IPS DF 6.9 (cell line): ENCODE data around the gene MRFAP1.

Experiments
- DNase-seq: peaks from one replicate; pipeline ENCODE4 v3.0.0-alpha.2; 2013; ENCODE audit warnings: low read depth, low spot score
- H3K27ac ChIP-seq: one replicate; pipeline ENCODE4 v1.5.1; 2013; ENCODE audit warnings: low read length, control low read depth
- H3K27me3 ChIP-seq: 2 replicates; pipeline ENCODE4 v1.6.1; 2013; ENCODE audit warnings: mild to moderate bottlenecking, low read length; ENCODE audit not compliant: control insufficient read depth, insufficient read depth
- H3K36me3 ChIP-seq: 2 replicates; pipeline ENCODE4 v1.6.1; 2013; ENCODE audit warnings: low read length; ENCODE audit not compliant: control insufficient read depth, insufficient read depth
- H3K4me1 ChIP-seq: 2 replicates; pipeline ENCODE4 v1.6.1; 2013; ENCODE audit warnings: low read length; ENCODE audit not compliant: control insufficient read depth, insufficient read depth
- H3K4me3 ChIP-seq: 2 replicates; pipeline ENCODE4 v1.5.1; 2013; ENCODE audit warnings: mild to moderate bottlenecking, low read length
- H3K9me3 ChIP-seq: 2 replicates; pipeline ENCODE4 v1.6.1; 2013; ENCODE audit warnings: low read length, inconsistent platforms; ENCODE audit not compliant: control insufficient read depth, insufficient read depth
- WGBS: extraction: QIAGEN DNeasy Blood & Tissue Kit; methylation state at CpG from one replicate; pipeline ENCODE4 v1.1.7; 2013; ENCODE audit warnings: mixed read lengths, missing lambda C conversion rate; ENCODE audit not compliant: insufficient read length, insufficient coverage; 5-methylcytosine and 5-hydroxymethylcytosine counted together

MRFAP1 gene

DNA sequence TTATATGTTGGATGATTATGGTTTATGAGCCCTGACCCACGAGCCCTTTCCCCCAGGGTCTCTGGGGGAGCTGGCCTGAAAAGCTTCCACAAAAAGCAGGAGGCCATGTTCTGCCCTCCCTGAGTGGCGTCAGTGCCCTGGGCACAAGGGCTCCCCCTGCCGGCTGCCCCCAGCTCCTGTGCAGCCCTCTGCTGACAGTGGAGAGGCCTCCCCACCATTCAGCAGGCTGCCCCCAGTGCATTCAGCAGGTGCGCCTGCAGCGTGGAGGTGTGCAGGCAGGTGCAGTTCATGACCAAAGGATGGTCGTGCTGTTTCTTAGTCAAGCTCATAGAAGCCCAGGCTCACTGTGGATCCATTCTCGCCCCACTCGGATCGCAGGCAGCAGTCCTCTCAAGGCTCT lies 40.7 kb downstream of the MRFAP1 start:
- Histone ChIP-seq H3K4me3 (no peak overlapping the region), H3K27me3 (no peaks in the 10 kb centered on the region), H3K4me1 (no peaks in the 10 kb centered on the region), H3K9me3 (no peaks in the 10 kb centered on the region), H3K27ac (no peak overlapping the region), H3K36me3 (no peaks in the 10 kb centered on the region)
- no CpG with 5 or more reads among the region's 9 CpGs for WGBS
- no peak for DNase-seq

DNA sequence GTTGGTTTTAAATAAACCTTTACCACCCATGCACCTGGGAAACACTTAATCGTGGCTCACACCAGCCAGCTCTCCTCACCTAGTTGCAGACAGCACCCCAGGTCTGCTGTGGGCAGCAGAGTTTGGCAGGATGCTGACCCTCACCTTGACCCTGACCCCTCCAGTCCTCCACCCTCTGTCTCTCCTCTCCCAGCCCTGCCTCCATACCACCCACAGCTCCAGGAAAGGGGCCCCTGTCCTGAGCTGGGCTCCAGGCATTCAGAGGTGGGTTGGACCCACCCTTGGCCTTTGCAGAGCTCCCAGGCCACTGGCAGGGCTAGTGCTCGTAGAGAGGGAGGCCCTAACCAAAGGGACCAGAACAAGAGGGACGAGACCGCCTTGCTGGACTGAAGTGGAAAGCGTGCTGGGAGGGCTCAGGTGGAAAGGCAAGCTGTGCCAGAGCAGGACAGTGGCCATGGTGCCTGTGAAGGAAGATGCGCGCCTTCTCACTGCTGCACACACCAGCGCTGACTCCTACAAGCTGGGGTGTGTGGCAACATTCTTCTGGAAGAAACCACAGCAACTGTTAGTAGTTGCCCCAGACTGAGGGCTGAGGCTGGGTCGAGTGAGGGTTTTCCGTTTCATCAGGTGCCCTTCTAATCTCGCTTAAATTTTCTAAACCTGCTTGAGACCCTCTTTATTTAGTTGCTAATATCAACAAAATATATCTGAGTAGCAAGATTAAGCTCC lies 42.5 kb downstream of the MRFAP1 start:
- no peak overlapping the region for H3K4me3 ChIP-seq
- no peak overlapping the region for H3K27ac ChIP-seq
- no peaks in the 10 kb centered on the region for H3K36me3 ChIP-seq
- no peaks in the 10 kb centered on the region for H3K9me3 ChIP-seq
- DNase-seq = no peak
- no peaks in the 10 kb centered on the region for H3K4me1 ChIP-seq
- no CpG with 5 or more reads among the region's 11 CpGs for WGBS
- no peaks in the 10 kb centered on the region for H3K27me3 ChIP-seq

DNA sequence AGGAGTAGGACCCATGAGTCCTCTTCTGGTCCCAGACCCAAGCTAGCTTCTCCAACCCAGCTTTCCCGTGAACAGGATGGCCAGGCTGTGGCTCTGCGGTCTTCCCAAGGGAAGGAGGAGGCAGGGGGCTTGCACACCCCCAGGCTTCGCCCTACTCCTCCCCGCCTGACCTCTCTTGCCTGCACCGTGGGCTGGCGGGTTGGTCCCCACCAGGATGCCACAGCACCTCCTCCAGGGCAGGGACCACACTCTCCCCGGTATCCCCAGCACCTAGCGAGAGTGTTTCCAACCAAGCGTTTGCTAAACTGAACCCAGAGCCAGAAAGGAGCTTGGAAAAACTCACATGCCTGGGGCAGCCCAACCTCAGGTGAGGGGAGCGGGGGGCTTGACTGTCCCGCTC lies 44.2 kb downstream of the MRFAP1 start:
- DNase-seq = no peak

DNA sequence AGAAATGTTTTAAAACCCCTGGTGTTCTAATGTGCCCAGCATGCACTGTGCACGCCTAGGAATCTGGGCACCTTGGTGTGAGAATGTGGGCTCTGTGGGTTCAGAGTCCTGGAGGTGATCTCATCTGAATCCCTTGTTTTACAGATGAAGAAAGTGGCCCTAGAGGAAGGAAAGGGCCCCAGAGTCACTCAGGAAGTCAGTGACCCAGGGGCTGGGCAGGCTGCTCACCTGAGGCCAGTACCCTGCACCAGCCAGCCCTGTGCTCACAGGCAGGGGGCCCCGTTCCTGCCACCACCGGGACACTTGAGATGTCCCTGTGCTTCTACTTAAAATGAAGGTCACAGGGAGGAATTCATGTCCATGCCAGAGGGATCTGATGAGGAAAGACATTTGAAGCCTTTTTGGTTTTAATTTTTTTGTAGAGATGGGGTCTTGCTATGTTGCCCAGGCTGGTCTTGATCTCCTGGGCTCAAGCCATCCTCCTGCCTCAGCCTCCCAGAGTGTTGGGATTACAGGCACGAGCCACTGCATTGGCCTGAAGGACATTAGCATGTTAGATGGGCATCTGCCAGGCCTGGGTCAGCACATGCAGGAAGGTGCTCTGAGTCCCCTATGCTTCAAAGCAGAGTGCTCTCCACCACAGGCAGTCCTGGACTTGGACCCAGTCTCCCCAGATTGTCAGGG lies 45.8 kb downstream of the MRFAP1 start:
- no peak for DNase-seq
- no CpG with 5 or more reads among the region's 4 CpGs for WGBS
- H3K27ac ChIP-seq = no peak overlapping the region
- H3K4me1 ChIP-seq = peaks cover 11% of the 10 kb centered on the region
- H3K36me3 ChIP-seq = no peaks in the 10 kb centered on the region
- H3K9me3 ChIP-seq = no peaks in the 10 kb centered on the region
- H3K4me3 ChIP-seq = no peak overlapping the region
- no peaks in the 10 kb centered on the region for H3K27me3 ChIP-seq

More for the DNA sequence above, 44.2 kb downstream of the MRFAP1 start:
- no CpG with 5 or more reads among the region's 11 CpGs for WGBS
- H3K27ac ChIP-seq = no peak overlapping the region
- H3K4me3 ChIP-seq = no peak overlapping the region
- no peaks in the 10 kb centered on the region for H3K36me3 ChIP-seq
- no peaks in the 10 kb centered on the region for H3K9me3 ChIP-seq
- peaks cover 7% of the 10 kb centered on the region for H3K4me1 ChIP-seq
- H3K27me3 ChIP-seq = no peaks in the 10 kb centered on the region

DNA sequence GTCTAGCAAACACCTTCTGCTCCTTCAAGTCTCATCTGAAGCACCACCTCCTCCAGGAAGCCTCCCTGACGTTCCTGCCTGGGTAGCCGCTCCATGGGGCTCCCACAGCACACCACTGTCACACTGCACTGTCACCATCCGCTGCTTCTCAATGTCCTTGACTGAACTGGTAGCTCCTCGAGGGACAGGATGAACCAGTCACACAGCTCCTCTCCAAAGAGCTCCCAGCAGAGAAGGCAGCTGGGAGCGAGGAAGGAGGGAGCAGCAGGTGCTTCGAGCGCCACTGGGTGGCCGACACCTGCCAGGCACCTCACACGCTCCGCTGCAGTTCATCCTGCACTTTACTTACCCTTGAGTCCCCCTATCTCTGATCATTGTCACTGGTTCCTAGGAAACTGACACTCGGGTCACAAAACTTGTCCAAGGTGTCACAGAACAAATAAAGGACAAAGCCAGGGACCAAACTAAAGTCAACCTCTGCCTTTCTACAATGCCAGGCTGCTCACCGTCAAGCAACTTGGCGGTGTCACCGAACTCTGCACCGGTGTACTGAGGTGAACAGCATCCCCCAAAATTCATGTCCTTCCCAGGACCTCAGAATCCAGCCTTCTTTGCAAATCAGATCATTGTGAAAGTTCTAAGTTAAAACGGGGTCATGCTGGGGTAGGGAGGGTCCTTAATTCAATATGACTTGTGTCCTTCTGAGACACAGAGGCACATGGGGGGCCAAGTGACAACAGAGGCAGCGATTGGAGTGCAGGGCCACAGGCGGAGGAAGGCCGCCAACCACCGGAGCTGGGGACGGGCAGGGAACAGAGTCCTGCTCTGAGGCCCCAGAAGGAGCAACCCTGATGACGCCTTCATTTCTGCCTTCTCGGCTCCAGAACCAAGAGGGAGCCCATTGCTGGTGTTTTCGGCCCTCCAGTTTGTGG lies 47.7 kb downstream of the MRFAP1 start:
- Histone ChIP-seq H3K4me1 (peaks cover 11% of the 10 kb centered on the region), H3K27ac (no peak overlapping the region), H3K27me3 (no peaks in the 10 kb centered on the region), H3K36me3 (no peaks in the 10 kb centered on the region), H3K9me3 (no peaks in the 10 kb centered on the region), H3K4me3 (no peak overlapping the region)
- no peak for DNase-seq
- WGBS = no CpG with 5 or more reads among the region's 24 CpGs

DNA sequence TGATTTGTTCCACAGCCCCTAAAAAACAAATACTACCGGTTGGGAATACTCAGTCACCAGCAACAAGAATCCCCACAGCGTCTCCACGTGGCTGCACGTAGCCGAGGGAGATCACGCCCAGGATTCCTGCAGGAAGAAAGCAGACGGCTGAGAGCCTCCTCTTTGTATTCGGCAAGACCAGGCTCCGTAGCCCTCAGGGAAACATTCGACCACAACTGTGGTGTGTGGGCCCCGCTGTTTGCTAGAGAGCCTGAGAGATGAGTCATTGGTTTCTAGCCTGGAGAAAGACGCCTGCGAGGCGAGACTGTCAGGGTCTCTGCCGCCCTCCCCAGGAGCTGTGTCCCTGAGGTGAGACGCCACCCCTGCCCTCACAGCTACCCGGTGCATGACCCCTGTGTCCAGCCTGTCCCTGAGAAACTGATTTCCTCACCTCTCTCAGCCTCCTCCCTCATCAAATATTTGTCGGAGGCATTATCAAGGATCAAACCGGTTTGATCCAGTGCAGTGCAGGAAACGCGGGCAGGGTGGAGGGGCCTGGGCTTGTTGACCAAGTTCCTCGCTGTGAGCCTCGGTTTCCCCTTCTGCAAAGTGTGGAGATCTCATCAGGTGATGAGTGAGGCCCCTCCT lies 48.5 kb downstream of the MRFAP1 start:
- no peaks in the 10 kb centered on the region; the same call in 1 of the 2 replicates for H3K27me3 ChIP-seq
- no CpG with 5 or more reads among the region's 23 CpGs for WGBS
- H3K27ac ChIP-seq = no peak overlapping the region

DNA sequence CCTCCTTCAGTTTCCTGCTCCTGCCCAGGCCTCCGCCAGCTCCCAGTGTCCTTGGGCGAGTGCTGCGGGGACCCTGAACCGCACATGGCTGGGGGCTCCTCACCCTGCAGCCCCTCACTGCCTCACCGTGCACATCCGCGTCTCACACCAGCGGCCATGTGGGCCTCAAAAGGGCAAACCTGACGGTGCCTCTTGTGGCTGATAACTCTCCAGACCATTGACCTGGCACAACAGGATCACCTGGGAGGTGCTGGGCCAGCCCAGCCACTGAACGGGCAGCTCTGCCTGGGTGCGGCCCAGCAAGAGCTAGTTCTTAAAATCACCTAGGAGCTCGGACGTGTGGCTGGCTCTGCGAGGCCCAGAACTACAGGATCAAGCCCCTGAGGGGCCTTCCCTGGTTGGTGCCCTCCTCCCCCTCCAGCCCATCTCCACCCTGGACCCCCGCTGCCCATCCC lies 49.0 kb downstream of the MRFAP1 start:
- no peak overlapping the region for H3K4me3 ChIP-seq
- no peaks in the 10 kb centered on the region for H3K9me3 ChIP-seq
- no CpG with 5 or more reads among the region's 15 CpGs for WGBS
- H3K36me3 ChIP-seq = no peaks in the 10 kb centered on the region
- H3K4me1 ChIP-seq = peaks cover 13% of the 10 kb centered on the region
- DNase-seq = no peak
- H3K27me3 ChIP-seq = no peaks in the 10 kb centered on the region; the same call in 1 of the 2 replicates
- H3K27ac ChIP-seq = no peak overlapping the region

More for the DNA sequence above, 48.5 kb downstream of the MRFAP1 start:
- Histone ChIP-seq H3K36me3 (no peaks in the 10 kb centered on the region), H3K4me1 (peaks cover 13% of the 10 kb centered on the region), H3K9me3 (no peaks in the 10 kb centered on the region), H3K4me3 (no peak overlapping the region)
- no peak for DNase-seq
